ENCODE data around the gene IQGAP2.

DNA sequence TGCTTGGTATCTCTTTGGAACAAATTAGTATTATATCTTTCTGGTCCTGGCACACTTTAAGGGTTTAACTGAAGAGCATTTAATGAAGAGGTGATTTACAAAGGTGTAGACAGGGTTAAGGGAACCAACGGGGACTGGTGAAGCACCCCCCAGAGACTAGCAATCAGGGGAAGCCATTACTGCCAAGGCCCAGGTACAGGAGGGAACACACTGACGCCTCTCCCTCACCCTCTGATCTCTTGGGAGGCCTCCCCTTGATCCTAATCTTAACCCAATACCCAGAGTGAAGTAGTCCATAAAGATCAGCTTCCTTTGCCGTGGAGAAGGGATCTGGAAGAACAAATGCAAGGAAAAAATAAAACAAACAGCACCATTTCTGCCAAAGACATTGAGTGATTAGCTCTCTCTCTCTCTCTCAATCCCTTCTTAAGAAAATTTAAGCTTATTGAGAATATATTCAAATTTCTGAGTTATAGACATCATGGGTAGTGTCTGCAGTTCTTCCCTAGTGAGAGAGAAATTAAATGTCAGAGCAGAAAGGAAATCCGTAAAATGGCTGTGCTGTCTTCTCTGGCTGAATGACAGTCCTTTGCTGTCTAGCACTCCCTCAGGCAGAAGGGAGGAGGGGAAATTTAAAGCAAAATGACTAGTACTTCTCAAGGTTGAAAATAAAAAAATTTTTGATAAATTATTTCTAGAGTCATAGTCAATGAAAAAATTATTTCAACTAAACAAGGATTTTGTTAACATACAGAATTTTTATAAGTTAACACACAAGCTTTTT is 332.9 kb downstream of the IQGAP2 start:
- TF ChIP-seq, protein P1, sequence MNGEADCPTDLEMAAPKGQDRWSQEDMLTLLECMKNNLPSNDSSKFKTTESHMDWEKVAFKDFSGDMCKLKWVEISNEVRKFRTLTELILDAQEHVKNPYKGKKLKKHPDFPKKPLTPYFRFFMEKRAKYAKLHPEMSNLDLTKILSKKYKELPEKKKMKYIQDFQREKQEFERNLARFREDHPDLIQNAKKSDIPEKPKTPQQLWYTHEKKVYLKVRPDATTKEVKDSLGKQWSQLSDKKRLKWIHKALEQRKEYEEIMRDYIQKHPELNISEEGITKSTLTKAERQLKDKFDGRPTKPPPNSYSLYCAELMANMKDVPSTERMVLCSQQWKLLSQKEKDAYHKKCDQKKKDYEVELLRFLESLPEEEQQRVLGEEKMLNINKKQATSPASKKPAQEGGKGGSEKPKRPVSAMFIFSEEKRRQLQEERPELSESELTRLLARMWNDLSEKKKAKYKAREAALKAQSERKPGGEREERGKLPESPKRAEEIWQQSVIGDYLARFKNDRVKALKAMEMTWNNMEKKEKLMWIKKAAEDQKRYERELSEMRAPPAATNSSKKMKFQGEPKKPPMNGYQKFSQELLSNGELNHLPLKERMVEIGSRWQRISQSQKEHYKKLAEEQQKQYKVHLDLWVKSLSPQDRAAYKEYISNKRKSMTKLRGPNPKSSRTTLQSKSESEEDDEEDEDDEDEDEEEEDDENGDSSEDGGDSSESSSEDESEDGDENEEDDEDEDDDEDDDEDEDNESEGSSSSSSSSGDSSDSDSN (IDR thresholded peaks at IDR 0.05; ENCODE audit: borderline replicate concordance in 1 of 2, low read depth in 2 of 2, low read length in 2 of 2) = no peak
- no peak for TF ChIP-seq ZNF232 (CRISPR knock-in tag; IDR thresholded peaks at IDR 0.05)
- no peak for TF ChIP-seq ZNF830 (CRISPR knock-in tag; IDR thresholded peaks at IDR 0.05)
- no peak for TF ChIP-seq KAT8 (IDR thresholded peaks at IDR 0.05; ENCODE audit: low read depth)
- TF ChIP-seq, protein P2, sequence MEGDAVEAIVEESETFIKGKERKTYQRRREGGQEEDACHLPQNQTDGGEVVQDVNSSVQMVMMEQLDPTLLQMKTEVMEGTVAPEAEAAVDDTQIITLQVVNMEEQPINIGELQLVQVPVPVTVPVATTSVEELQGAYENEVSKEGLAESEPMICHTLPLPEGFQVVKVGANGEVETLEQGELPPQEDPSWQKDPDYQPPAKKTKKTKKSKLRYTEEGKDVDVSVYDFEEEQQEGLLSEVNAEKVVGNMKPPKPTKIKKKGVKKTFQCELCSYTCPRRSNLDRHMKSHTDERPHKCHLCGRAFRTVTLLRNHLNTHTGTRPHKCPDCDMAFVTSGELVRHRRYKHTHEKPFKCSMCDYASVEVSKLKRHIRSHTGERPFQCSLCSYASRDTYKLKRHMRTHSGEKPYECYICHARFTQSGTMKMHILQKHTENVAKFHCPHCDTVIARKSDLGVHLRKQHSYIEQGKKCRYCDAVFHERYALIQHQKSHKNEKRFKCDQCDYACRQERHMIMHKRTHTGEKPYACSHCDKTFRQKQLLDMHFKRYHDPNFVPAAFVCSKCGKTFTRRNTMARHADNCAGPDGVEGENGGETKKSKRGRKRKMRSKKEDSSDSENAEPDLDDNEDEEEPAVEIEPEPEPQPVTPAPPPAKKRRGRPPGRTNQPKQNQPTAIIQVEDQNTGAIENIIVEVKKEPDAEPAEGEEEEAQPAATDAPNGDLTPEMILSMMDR (IDR thresholded peaks at IDR 0.05 in 2 of 3, conservative IDR thresholded peaks at IDR 0.05 in 1 of 3; ENCODE audit: insufficient read depth in 2 of 3, low read depth in 1 of 3, low read length in 3 of 3) = no peak
- TF ChIP-seq ZNF324 (CRISPR knock-in tag; IDR thresholded peaks at IDR 0.05) = no peak
- TF ChIP-seq RBBP5 (IDR thresholded peaks at IDR 0.05; ENCODE audit: borderline replicate concordance, insufficient read depth, low read length, poor library complexity, severe bottlenecking) = no peak
- TF ChIP-seq YY1 (IDR thresholded peaks at IDR 0.05; ENCODE audit: borderline replicate concordance in 1 of 3, control insufficient read depth in 1 of 3, extremely low read depth in 1 of 3, insufficient read depth in 3 of 3, insufficient read length in 1 of 3, insufficient replicate concordance in 2 of 3, low read depth in 1 of 3, low read length in 2 of 3) = peak in 1 of 3 experiments; percentile 67
- no peak for TF ChIP-seq CCAR2 (IDR thresholded peaks at IDR 0.05; ENCODE audit: low read depth, low read length)
- TF ChIP-seq, protein P3, sequence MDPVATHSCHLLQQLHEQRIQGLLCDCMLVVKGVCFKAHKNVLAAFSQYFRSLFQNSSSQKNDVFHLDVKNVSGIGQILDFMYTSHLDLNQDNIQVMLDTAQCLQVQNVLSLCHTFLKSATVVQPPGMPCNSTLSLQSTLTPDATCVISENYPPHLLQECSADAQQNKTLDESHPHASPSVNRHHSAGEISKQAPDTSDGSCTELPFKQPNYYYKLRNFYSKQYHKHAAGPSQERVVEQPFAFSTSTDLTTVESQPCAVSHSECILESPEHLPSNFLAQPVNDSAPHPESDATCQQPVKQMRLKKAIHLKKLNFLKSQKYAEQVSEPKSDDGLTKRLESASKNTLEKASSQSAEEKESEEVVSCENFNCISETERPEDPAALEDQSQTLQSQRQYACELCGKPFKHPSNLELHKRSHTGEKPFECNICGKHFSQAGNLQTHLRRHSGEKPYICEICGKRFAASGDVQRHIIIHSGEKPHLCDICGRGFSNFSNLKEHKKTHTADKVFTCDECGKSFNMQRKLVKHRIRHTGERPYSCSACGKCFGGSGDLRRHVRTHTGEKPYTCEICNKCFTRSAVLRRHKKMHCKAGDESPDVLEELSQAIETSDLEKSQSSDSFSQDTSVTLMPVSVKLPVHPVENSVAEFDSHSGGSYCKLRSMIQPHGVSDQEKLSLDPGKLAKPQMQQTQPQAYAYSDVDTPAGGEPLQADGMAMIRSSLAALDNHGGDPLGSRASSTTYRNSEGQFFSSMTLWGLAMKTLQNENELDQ (CRISPR knock-in tag; IDR thresholded peaks at IDR 0.05; ENCODE audit: borderline replicate concordance) = no peak
- TF ChIP-seq SMAD3 (CRISPR knock-in tag; conservative IDR thresholded peaks at IDR 0.05) = no peak
